Stimulated activated CD4-positive, alpha-beta T cell treated with anti-CD3 and anti-CD28 coated beads, Interleukin-15, amount 100 ng/mL, for 24 hours (primary cell): Measurements from ENCODE around the gene INO80C.
"Not testable (repeated sequence)": the region's sequence is repeated elsewhere in the genome, so short reads cannot be mapped to it uniquely, and the experiment has no call there.

Source experiments
- DNase-seq: peaks from one replicate; pipeline ENCODE4 v3.0.0-alpha.2; 2020

Gene INO80C

DNA sequence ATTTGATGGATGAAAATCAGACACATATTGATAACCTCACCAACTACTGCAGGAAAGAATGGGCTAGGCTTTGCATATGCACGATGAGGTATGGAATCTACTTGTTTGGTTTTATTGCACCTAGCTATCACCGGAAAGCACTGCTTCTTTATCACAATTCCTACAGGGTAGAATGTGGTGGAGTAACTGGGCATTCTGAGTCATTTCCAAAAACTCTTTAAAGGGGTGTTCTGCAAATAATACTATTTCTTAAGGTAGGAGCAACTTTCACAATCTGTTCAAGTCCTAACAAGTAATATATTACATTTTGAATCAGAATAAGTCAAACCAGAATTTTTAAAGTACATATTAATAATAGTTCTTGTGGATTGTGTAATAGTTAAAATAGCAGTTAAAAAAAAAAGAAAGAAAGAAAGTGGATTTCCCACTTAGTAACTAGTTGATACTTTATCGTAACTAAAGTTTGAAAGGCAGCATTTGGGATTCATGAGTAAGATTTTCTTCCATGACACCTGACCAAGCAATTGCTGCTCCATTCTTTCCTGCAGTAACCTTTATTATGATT lies 40.5 kb downstream of the INO80C start:
- DNase-seq, result no peak

DNA sequence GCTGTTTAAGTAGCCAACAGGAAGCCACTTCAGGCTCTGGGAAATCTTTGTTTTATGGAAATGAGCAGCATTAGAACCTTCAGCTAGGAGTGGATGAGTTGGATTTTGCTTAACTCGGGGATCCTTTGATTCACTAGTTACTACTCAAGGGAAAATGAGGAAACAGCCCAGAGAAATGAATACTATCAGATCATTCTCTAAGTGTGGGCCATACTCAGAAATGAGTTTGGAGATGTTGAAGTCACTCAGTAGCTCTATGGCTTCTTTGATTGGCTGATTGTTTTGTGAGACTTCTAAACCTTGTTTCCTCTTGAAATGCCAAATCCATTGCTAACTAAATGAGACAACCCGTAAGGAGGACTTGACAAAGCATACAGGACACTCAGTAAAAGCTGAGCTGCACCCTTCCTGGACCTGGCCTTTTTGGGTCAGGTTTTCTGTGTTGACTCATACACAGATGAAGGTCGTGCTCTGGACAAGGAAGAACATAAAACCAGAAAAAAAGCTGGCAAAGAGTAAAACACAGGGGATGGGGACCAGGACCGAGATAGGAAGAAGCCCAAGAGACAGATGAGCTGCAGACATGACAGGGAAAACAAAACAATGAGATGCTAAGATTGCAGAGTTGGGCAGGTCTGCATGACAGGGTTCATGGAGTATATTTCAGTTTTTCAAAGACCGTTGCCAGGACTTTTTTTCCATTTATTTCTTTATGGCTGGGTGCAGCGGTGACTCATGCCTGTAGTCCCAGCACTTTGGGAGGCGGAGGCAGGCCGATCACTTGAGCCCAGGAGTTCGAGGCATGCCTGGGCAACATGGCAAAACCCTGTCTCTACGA lies 41.6 kb downstream of the INO80C start:
- DNase-seq, result no peak

DNA sequence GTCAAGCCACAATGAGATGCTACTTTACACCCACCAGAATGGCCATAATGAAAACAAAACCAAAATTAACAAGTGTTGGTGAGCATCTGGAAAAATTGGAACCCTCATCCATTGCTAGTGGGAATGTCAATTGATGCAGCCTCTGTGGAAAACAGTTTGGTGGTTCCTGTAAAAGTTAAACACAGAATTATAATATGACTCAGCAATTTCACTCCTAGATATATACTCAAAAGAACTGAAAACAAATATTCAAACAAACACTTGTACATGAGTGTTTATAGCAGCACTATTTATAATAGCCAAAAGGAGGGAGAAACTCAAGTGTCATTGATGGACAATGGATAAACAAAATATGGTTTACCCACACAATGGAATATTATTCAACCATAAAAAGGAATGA lies 43.0 kb downstream of the INO80C start:
- no peak for DNase-seq

DNA sequence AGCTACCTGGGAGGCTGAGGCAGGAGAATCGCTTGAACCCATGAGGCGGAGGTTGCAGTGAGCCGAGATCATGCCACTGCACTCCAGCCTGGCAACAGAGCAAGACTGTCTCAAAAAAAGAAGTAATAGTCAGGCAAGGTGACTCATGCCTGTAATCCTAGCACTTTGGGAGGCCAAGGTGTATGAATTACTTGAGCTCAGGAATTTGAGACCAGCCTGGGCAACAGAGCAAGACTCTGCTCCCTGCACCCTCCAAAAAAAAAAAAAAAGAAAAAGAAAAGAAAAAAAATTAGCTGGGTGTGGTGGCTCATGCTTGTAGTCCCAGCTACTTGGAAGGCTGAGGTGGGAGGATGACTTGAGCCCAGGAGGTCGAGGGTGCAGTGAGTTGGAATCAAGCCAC lies 44.7 kb downstream of the INO80C start:
- DNase-seq, result not testable (repeated sequence)

DNA sequence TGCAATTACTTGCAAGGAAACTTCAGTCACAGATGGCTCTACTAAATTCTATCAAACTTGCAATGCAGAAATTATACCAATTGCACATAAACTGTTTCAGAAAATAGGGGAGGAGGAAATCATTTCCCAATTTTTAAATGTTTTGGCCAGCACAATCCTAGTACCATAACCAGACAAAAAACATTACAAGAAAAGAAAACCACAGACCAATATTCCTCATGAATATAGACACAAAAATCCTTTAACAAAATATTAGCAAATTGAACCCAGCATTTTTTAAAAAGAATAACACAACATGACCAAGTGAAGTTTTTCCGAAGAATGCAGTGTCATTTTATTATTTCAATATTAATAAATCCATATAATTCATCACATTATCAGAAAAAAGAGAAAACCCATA lies 45.8 kb downstream of the INO80C start:
- DNase-seq, result no peak

DNA sequence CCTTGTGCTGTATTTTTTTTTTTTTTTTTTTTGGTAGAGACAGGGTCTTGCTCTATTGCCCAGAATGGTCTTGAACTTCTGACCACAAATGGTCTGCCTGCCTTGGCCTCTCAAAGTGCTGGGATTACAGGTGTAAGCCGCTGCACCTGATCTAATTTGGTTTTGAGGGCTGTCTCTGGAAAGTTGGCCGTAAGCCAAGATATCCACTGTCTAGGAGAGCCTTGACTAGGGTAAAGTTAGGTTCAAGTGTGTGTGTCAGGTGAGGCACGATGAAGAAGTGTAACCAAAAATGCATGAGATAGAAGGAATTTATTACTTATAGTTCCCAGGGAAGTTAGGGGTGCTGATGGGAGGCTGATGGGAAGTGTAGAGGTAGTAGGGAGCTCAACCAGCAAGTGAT lies 46.7 kb downstream of the INO80C start:
- no peak for DNase-seq

DNA sequence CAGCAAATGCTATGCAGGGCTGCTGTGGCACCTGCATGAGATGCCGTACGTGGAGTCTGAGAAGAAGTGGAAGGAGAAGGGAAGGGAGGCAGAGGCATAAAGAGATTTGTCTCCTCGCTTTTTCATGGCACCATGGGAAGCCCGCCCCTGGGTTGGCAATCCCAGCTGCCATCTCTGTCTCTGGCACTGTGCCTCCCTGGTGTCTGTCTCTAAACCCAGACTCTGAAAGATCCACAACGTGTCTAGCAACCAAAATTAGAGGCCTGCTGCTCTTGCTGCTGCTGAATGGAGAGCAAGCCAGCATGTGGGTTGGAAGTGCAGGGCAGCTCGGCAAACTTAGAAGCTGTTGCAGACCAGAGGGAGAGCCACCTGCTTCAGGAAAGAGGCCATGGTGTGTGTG lies 53.1 kb downstream of the INO80C start:
- DNase-seq, result no peak

DNA sequence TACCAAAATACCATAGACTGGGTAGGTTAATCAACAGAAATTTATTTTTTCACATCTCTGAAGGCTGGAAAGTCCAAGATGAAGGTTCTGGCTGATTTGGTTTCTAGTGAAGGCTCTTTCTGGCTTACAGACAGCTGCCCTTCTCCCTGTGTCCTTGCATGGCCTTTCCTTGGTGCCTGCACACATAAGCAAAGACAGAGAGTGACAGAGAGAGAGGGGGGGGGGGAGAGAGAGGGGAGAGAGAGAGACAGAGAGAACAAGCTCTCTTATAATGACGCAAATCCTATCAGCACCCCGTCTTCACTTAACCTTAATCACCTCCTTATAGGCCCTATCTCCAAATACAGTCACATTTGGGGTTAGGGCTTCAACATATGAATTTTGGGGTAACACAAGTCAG lies 53.9 kb downstream of the INO80C start:
- no peak for DNase-seq

DNA sequence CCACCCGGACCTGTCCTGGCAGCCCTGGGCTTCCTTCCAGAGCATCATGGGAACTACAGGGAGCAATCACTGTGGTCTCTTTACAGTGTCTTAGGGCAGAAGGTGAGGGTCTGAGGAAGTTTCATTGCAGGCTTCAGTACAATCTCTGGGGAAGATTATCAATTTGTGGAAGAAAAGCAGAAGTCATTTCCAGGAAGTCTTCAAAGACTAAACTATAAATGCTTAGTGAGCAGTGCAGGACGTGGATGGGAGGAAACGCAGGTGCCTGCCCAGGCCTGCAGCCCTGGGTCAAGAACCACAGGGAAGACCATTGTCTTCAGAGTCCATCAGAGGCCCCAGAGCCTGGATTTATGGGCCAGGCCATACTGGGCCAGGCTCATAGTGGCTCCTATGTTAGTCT lies 54.3 kb downstream of the INO80C start:
- DNase-seq, result no peak

DNA sequence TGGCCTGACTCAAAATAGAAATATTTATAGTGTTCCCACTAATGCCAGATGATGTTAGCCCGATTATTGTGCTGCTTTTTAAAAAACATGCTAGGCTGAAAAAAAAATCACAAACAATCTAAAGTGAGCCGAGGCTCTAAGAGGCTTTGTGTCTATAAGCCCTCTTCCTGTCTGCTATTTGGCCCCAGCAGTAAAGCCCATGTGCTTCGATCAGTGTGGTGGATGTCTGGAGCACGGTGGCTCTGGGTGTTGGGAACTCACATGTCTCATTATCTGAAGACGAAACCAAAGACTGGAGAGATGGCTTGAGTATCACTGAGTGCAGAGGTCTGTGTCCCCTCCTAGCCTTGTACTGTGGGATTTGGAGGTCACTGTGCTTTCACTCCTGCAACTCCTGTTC lies 55.1 kb downstream of the INO80C start:
- DNase-seq, result no peak

DNA sequence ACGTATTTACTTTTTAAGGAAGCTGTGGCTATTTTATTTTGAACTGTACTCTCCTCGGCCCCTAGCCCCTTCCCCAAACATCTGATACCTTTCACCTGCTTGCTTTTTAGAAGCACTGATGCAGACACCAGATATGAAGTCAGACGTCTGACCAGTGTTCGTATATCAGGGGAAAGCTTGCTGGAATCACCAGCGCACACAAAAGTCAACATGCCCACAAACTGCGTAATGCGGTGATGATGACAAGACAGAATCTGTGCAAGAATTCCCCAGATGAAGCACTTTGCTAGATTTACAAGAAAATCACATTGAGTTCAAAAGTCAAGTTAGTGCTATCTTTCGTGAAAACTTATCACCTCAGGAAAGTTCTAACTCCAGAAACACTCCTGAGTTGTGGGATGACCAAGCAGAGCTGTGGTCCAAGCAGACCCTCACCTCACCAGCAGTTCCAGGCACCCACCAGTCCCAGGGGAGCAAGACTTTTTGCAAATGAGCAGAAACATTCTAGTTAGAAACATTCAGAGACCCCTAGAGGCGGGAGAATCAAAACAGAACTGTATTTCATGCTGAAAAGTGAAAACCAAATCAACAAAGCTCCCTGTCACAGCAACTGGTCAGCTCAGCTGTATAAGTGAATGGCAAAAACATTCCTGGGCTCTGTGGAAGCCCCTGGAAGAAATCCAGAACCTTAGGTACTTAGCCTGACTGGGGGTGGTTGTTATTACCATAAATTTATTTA lies 55.7 kb downstream of the INO80C start:
- DNase-seq, result no peak

DNA sequence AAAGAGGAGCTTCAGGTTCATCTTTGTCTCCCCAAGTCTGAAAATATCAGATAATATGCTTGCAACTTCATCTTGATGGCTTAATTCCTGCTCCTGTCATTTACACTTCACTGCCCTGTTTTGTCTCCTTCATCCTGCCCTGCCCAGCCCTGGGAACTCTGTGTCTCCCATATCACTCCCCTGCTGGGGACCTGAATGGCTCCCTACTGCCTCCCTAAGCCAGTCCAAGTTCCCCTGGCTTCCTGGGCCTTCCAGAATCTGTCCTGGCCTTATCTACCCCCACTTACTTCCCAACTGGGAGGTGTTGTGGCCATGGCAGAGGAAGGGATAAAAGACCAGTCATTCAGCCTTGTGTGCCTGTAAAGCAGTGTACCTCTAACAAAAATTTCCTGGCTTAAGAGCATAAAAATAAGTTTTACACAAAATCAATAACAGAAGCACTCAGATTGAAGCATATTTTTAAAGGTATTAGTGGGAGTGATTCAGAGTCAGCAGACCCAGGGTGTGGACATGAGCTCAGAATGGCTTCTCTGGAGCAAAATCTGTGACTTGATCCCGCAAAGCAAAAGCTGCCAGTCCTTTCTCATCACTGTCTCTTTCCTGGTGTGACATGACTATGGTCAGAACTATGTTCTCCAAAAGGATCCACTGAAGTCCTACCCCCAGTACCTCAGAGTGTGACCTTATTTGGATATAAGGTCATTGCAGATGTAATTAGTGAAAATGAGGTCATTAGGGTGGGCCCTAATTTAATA lies 59.1 kb downstream of the INO80C start:
- no peak for DNase-seq

DNA sequence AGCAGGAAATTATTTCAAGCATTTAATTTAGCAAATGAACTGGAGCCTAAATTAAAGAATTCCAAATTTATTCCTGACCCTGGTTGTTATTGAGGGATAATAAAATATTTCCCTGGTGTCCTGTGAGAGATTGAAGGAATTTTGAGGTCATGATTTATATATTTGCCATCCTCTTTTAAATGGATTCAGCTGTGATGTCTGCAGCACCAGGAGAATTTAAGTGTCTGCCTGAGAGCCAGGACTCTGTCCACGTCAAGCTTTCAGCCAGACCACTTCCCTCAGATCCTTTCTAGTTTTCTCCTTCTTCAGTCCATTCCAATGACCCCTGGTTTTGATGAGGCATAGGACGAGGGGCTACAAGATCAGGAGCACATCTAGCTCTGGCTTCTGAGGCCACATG lies 59.9 kb downstream of the INO80C start:
- no peak for DNase-seq

DNA sequence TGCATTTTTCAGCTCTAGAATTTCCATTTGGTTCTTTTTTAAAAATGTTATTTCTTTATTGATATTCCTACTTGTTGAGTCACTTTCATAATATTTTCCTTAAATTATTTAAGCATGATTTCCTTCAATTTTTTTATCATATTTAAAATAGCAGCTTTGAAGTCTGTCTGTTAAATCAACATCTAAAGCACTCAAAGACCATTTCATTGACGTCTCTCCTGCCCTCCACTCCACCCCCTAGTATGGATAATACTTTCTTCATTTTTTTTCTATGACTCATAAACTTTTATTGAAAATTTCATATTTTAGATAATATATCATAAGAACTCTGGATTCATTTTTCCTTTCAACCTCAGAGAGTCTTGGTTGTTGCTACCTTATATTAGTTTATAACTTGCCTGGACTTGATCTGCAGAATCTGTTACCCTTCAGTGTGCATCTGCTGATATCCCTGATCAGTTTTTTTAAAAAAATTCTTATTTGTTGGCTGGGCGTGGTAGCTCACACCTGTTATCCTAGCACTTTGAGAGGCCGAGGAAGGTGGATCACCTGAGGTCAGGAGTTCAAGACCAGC lies 61.6 kb downstream of the INO80C start:
- DNase-seq, result no peak

DNA sequence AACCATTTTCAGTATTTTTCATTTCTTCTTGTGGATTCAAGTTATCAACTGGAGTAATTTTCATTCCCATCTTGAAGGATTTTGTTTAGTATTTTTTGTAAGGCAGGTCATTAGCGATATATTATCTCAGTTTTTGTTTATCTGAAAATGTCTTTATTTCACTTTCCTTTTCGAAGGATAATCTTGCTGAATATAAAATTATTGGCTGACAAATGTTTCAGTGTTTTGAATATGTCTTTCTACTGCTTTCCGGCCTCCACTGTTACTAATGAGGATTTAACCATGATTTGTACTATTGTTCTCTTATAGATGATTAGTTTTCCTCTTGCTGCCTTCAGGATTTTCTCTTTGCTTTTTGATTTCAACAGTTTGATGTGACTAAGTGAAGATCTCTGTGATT lies 62.4 kb downstream of the INO80C start:
- no peak for DNase-seq

DNA sequence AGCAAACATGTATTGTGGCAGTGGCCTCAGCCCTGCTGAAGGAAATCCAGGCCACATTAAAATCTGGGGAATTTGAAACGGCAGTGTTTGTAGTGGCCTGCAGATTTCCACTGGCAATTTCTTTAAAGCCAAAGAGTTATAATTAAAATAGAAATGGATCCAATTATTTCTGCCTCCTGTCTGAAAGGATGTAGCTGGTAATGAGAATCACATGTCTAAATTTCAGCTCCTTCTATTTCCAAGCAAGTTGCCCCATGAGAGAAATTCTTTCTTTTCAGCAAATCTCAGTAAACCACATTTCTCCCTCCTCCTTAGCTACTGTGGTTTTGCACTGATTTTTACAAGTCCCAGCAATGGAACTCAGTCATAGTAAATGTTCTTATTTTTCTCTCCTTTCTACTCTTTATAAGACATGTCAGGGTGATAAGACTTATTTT lies 65.2 kb downstream of the INO80C start:
- DNase-seq, result no peak

DNA sequence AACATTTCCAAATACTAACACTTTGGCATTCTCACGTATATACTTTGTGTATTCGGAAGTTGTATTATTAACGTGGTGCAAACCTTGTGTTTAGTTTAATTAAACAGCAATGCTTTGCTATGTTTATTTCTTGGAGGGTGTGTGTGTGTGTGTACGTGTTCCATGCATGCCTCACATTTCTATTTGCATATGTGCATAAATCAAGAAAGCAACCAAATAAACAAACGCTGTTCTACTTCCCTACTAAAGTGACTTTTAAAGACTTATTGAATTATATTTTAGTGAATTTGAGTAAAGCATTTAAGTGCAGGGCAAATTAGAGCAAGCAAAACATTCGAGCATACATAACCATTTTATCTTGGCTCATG lies 66.4 kb downstream of the INO80C start:
- no peak for DNase-seq

DNA sequence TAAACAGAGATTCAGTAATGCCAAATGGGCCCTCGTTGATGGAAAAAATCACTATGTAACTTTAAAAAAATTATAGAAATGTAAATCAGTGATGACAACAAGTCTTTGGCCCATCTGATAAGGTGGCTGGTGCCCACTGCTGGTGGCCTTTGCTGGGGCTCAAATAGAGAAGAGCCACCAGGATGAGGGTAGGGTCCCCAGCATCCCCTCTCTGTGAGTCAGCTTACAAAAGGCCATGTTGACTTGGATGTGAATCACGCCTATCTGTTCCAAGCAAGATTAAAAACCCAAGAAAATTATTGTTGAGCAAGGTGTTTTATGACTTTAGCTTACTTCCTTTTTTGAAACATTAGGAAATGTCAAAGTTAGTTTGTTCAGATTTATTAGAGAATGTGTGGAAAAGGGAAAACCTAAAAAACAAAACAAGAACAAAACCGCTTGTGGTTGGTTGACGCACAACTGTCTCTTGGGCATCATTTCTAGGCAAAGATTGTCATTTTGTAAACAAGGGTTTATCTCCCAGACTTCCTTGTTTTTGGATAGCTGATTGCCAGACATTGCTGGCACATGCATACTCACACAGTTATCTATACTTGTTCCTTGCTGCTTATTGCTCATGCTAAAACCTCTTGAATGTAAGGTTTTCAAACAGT lies 66.9 kb downstream of the INO80C start:
- no peak for DNase-seq

DNA sequence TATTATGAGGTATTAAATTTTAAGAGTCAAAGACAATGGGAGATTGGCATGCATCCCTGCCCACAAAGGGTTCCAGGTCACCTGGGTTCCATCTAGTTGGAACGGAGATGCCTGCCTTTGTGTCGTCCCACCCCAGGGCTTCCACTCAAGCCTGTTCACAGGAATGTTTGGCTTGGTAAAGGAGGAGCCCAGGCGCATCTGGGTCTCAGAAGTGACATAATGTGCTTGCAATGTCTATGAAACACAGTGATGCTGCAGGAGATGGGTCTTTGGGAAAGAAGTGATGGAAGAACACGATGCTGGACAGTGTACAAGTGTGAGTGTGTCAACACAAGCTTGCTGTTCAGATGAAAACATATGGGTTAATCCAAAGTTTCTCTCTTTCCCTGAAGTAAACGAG lies 71.0 kb downstream of the INO80C start:
- DNase-seq, result no peak

DNA sequence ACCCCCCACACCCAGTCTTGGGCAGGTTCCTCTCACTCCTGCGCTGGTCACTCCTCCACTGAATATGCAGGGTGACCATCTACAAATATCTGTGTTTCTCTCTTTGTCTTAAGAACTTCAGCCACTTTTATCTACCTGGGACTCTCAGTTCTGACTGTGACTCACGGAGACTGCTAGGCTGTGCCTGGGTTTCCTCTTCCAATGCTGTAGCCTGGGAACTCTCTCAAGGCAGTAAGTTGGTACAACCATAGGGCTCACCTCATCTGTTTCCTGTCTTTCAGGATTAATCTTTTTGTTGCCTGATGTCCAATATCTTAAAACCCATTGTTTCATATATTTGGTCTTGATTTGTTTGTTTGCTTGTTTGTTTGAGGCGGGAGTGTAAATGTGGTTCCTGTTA lies 73.4 kb downstream of the INO80C start:
- no peak for DNase-seq

DNA sequence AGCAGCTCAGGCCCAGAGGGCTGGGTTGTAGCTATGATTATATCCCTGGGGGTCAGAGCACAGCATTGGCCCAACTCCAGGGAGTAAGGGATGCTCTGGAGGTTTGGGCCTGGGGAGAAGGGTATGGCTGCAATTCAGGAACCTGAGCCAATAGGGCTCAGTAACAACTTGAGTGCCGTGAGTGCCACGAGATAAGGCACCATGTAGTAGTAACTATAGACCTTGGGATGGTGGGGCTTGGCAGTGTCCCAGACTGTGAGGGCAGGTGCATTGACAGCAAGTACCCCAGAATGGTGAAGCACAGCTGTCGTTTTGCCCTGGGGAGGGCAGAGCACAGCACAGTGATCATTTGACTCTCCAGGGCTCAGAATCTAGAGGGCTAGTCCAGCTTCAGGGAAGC lies 75.5 kb downstream of the INO80C start:
- no peak for DNase-seq

DNA sequence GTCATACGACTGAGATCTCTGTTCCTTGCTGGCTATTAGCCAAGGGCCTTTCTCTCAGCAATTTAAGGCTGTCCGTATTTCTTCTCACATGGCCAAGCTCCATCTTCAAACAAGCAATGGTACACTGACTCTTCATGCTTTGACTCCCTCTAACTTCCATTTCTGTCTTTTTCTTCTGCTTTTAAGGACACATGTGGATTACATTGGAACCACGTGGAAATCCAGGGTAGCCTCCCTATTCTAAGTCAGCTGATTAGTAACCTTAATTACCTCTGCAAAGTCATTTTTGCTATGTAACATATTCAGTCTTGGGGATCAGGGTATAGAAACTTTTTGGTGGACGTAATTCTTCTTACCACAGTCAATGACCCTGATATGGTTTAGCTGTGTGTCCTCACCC lies 79.2 kb downstream of the INO80C start:
- DNase-seq, result no peak
